ENCODE results near the gene TGOLN2.
"Not testable (repeated sequence)": the region's sequence is repeated elsewhere in the genome, so short reads cannot be mapped to it uniquely, and the experiment has no call there.

Gene TGOLN2

GRCh38 chr2:85327822-85328617 is at the start of gene TGOLN2:
TGOLN2 (minus strand) TSS chr2:85327989; CDS start chr2:85327962, 27 bp downstream.
- DNase-seq: peak; percentile 90

- no peak for DNase-seq
These were observed 49.3 kb upstream of the TGOLN2 start for GRCh38 chr2:85377083-85377482.

GRCh38 chr2:85376291-85377065 is 48.7 kb upstream of the TGOLN2 start:
- no peak for DNase-seq

DNA sequence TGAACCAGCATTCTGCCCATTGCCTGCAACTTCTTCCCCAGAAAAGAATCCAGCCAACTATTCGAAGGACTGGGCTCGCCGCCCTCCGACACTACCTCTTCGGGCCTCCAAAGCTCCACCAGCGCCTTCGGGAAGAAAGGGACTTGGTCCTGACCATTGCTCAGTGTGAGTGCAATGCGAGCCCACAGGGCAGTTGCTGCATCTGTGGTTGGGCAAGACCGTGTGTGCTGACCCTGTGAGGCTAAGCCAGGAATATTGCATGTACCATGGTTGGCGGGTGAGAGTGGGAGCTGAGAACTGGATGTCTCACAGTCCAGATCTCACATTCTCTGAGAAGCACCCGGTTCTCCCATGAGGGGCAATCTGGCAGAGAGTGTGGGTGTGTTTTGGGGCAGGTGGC is 43.3 kb upstream of the TGOLN2 start:
- DNase-seq: no peak

DNA sequence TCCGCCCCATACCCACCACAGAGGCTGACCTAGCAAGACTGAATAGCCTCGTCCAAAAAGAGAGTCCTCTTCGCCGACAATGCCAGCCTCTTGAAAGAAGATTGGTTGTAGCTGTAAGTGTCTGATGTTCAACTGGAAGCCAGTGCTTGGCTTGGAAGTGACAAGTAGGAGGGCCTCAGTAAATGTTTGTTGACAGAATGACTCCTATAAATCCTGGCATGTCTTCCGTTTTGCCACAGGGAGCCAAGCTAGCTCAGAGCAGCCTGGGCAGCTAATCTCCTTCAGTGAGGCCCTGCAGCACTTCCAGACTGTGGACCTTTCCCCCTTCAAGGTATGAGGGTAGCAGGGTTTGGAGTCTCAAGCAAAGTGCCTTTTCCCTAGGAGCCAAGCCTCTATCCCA is 41.7 kb upstream of the TGOLN2 start:
- DNase-seq: no peak

- DNase-seq: no peak
These were observed 41.1 kb upstream of the TGOLN2 start for GRCh38 chr2:85368921-85369320.

DNA sequence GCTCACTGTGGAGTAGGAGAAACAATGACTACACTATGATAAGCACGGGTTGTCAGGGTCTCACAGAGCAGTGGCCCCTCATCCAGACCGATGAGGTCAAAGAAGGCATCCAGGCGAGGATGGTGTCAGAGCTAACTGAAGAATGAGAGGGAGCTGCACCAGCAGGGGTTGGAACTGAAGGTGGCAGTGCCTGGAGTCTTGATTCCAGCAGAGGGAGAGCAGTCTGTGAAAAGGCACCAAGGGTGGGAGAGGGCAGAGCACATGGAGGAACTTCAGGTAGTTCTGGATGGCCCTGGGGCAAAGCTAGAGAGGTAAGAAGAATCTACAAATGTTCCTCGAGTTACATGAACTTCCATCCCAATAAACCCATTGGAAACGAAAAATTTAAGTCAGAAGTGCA is 39.4 kb upstream of the TGOLN2 start:
- DNase-seq: no peak

- DNase-seq: not testable (repeated sequence)
These were observed 35.0 kb upstream of the TGOLN2 start for GRCh38 chr2:85362653-85363387.

GRCh38 chr2:85357736-85358135 is 29.9 kb upstream of the TGOLN2 start:
- no peak for DNase-seq

DNA sequence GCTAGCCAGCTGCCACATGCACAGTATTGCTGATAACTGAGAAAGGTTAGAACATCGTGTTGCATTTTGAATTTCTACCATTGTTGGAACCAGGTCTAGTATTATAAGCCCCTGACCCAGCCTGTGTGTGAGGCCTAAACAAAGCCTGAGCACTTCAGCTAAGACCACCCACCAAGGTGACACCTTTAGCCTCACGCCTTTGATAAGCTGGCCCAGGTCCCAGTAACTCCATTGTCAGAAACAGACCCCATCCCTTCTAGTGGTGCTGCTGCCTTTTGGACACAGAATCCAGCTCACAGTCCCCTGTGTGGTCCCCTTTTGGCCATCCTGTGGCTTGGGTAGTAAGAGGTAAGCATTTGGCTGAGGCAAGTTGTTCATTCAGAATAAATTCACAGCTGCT is 28.4 kb upstream of the TGOLN2 start:
- no peak for DNase-seq

DNA sequence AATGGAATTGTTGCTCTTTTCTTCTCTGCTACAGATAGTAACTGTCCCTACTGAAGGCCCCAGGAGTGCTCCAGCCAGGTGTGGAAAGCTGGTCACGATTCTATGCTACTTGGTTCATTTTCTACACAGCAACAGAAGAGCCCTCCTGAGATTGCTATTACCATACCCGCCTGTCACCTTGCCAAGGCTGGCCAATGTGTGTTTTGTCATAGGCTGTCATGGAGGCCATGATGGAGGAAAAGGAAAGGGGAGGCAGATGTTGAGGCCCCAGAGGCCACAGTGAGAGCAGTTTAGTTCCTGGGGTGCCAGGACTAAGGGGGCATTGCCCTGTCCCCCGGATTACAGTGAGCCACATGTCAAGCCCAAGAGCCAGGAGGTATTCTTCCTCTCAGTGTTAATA is 27.7 kb upstream of the TGOLN2 start:
- no peak for DNase-seq

DNA sequence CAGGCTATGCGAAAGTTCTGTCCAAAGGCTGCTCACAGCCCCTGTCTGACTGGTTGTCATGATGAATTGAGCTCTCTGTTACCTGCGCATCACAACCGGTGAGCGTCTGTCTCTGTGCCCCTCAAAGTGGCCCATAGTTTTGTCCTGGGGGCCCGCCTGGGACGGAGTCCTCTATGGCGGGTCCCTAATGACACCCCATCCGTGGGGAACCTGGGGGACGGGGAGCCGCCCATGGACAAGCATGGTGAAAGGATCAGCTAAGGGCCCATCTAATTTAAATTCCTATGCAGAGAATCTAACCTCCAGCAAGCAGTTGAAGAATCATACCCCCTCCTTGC is 27.3 kb upstream of the TGOLN2 start:
- no peak for DNase-seq

- peak; percentile 94 for DNase-seq
These were observed 26.7 kb upstream of the TGOLN2 start, which contains the start of the genes ELMOD3 and RETSAT for GRCh38 chr2:85354286-85355072. ELMOD3 (plus strand) TSS chr2:85354769; CDS start chr2:85357199, 2,430 bp downstream. RETSAT (minus strand) TSS chr2:85354528; CDS start chr2:85354507, 21 bp downstream.

DNA sequence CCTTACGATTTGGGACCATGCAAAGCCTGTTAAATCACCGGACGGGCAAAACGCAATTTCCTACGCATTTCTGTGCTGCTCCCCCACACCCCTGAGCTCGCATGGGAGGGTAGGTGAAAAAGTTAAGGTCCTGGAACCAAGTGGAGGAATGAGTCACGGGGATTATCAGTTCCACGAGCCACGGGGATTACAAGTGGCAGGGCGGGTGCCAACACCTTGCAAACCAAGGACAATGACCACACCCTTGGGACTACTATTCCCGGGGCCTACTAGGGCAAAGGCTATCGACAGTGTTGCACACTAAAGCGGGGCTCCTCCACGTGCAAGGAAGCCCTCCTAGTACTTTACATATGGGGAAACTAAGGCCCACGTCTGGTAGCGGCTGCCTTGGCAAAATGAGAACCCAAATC is 26.1 kb upstream of the TGOLN2 start:
- no peak for DNase-seq

- DNase-seq: no peak
These were observed 19.8 kb upstream of the TGOLN2 start for GRCh38 chr2:85347599-85347998.

- no peak for DNase-seq
These were observed 16.7 kb upstream of the TGOLN2 start for GRCh38 chr2:85344356-85344954.

DNA sequence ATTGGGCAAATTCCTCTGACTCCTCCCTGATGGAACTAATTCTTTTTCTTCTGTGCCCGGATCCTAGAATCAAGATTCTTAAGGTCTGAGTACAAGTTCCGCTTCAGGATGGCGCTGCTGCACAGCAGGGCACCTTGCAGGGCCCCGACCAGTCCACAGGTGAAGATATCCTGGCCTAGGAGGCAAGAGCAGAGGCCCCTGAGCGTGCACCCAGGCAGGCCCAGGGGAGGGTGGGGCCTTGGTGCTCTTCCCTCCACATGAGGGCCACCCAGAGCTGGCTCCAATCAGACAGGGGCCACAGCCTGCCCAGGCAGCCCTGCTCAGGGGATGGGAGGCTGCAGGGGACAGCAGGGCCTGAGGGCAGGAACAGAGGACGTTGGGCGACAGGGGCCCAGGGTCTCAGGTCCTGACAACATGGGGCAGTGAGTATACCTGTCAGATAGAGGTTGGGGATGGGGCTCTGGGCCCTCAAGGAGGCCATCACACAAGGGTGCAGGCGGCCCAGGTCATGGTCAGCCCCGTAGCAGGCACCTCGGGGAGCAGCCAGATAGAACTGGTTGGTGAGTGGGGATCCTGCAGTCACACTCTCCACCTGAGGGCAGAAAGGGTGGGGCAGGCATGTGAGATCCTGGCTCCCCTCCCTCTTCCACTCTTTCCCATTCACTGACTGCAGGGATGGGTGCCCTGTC is 15.6 kb upstream of the TGOLN2 start:
- not testable (repeated sequence) for DNase-seq

DNA sequence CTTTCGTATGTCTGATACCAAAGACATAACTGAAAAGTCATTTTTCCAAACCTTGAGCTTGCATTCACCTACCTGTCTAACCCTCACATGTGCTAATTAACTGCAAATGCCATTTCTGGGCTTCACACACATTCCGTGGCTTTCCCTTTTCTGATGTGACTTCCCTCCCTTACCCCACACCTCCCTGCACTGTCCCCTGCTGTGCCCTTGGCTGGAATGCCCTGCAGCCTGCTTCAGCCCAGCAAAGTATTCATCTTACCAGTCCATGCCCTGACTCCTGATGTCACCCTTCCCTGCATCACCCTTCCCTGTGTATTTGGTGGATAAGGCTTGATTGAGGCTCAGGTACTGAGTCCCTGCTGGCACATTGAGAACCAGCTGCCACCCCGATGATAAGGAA is 14.4 kb upstream of the TGOLN2 start:
- no peak for DNase-seq

DNA sequence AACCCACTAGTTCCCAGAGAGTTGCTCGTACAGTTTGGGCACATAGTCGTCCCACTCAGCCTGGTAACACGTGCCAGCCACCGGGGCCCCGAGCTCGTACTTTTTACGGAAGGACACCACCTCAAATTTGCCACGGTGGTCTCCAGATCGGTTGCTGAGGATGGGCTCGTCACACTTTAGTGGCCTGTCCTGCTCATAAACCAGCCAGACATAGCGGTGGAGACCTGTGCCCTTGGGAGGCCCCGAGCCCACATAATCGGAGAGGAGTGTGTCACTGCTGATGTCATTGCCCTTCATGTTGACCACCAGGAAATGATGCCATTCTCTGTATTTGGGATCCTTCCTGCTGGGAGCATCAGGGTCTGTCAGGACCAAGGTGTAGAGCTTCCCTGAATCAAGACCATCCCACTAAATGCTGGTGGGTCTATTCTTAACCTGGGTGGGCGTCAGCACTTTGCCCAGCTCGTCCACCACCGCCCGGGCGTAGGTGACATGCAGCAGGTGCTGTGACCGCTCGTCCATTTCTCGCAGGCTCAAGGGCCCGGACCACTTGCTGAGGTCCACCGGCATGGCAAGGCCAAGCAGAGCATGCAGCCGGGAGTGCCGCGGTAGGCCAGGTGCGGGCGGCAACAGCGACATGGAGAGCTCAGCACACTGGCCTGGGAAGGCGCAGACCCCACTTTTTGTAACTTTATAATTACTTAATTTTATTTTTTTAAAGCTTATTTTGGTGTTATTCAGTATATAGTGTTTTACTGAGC is 13.7 kb upstream of the TGOLN2 start:
- DNase-seq: no peak

GRCh38 chr2:85340034-85340892 is 12.5 kb upstream of the TGOLN2 start:
- no peak for DNase-seq

Data from NCI-H1105 (cell line).